Osteocyte (in vitro differentiated cells): ENCODE measurements around the gene DDAH2. TPM values are rescaled to one million over a fixed set of nuclear protein-coding genes. Genes with fewer than 3 reads are reported as not detected.
"Not testable (repeated sequence)": the region's sequence is repeated elsewhere in the genome, so short reads cannot be mapped to it uniquely, and the experiment has no call there.

ENCODE experiments used
- DNase-seq: peaks from one replicate; pipeline ENCODE4 v3.0.0; 2021; ENCODE audit warnings: mixed read lengths; ENCODE audit not compliant: unreplicated experiment; ENCODE audit errors: extremely low spot score
- H3K27ac Mint-ChIP-seq: one replicate; pipeline ENCODE4 v1.8.0; 2021; ENCODE audit warnings: mild to moderate bottlenecking, mixed read lengths; ENCODE audit not compliant: unreplicated experiment
- H3K27me3 Mint-ChIP-seq: one replicate; pipeline ENCODE4 v1.8.0; 2021; ENCODE audit warnings: mixed read lengths; ENCODE audit not compliant: unreplicated experiment
- H3K36me3 Mint-ChIP-seq: one replicate; pipeline ENCODE4 v1.8.0; 2021; ENCODE audit warnings: mixed read lengths; ENCODE audit not compliant: unreplicated experiment
- H3K4me1 Mint-ChIP-seq: one replicate; pipeline ENCODE4 v1.8.0; 2021; ENCODE audit warnings: mixed read lengths; ENCODE audit not compliant: unreplicated experiment
- H3K4me3 Mint-ChIP-seq: one replicate; pipeline ENCODE4 v1.8.0; 2021; ENCODE audit warnings: mild to moderate bottlenecking, moderate library complexity, mixed read lengths; ENCODE audit not compliant: unreplicated experiment
- H3K9me3 Mint-ChIP-seq: one replicate; pipeline ENCODE4 v1.8.0; 2021; ENCODE audit warnings: mixed read lengths; ENCODE audit not compliant: unreplicated experiment
- total RNA-seq: library from RNA; stranded (reverse); gene quantifications from 2 replicates; pipeline ENCODE4 v1.2.1, GENCODE V29; 2021
- TF ChIP-seq, protein P1 (sequence below): fragments of 200-600 bp; sonication (generic); IDR thresholded peaks from 2 replicates; pipeline ENCODE4 v1.5.0; 2021; ENCODE audit warnings: antibody characterized with exemption, mild to moderate bottlenecking, moderate library complexity

Gene DDAH2
- total RNA-seq, 1 donor from 2014 or later, result 96.3 TPM

GRCh38 chr6:31712296-31712695 lies 16.8 kb downstream of the DDAH2 start:
- Mint-ChIP-seq H3K27ac (no peak overlapping the region), H3K4me1 (peaks cover 6% of the 10 kb centered on the region), H3K9me3 (no peaks in the 10 kb centered on the region), H3K4me3 (no peak overlapping the region), H3K27me3 (peaks cover 9% of the 10 kb centered on the region), H3K36me3 (no peaks in the 10 kb centered on the region)
- no peak for DNase-seq
- TF ChIP-seq, protein P1, sequence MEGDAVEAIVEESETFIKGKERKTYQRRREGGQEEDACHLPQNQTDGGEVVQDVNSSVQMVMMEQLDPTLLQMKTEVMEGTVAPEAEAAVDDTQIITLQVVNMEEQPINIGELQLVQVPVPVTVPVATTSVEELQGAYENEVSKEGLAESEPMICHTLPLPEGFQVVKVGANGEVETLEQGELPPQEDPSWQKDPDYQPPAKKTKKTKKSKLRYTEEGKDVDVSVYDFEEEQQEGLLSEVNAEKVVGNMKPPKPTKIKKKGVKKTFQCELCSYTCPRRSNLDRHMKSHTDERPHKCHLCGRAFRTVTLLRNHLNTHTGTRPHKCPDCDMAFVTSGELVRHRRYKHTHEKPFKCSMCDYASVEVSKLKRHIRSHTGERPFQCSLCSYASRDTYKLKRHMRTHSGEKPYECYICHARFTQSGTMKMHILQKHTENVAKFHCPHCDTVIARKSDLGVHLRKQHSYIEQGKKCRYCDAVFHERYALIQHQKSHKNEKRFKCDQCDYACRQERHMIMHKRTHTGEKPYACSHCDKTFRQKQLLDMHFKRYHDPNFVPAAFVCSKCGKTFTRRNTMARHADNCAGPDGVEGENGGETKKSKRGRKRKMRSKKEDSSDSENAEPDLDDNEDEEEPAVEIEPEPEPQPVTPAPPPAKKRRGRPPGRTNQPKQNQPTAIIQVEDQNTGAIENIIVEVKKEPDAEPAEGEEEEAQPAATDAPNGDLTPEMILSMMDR, result no peak

GRCh38 chr6:31711233-31711632 lies 17.9 kb downstream of the DDAH2 start:
- Mint-ChIP-seq H3K4me3 (no peak overlapping the region), H3K4me1 (peaks cover 6% of the 10 kb centered on the region), H3K36me3 (no peaks in the 10 kb centered on the region), H3K27ac (no peak overlapping the region), H3K9me3 (no peaks in the 10 kb centered on the region), H3K27me3 (peaks cover 9% of the 10 kb centered on the region)
- no peak for DNase-seq
- TF ChIP-seq, protein P1, result no peak

- Mint-ChIP-seq H3K27me3 (peaks cover 9% of the 10 kb centered on the region), H3K36me3 (no peaks in the 10 kb centered on the region), H3K27ac (no peak overlapping the region), H3K4me1 (peaks cover 6% of the 10 kb centered on the region), H3K4me3 (no peak overlapping the region), H3K9me3 (no peaks in the 10 kb centered on the region)
- no peak for DNase-seq
- TF ChIP-seq, protein P1, result no peak
Observed at GRCh38 chr6:31710523-31711219, 18.4 kb downstream of the DDAH2 start.

DNA sequence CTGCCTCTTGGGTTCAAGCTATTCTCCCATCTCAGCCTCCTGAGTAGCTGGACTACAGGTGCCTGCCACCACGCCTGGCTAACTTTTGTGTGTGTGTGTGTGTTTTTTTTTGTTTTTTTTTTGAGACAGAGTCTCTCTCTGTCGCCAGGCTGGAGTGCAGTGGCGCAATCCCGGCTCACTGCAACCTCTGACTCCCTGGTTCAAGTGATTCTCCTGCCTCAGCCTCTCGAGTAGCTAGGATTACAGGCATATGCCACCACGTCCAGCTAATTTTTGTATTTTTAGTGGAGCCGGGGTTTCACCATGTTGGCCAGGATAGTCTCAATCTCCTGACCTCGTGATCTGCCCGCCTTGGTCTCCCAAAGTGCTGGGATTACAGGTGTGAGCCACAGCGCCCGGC lies 19.9 kb downstream of the DDAH2 start:
- H3K36me3 Mint-ChIP-seq, H3K9me3 Mint-ChIP-seq, DNase-seq, H3K4me1 Mint-ChIP-seq, H3K27me3 Mint-ChIP-seq, H3K4me3 Mint-ChIP-seq, H3K27ac Mint-ChIP-seq: not testable (repeated sequence)

DNA sequence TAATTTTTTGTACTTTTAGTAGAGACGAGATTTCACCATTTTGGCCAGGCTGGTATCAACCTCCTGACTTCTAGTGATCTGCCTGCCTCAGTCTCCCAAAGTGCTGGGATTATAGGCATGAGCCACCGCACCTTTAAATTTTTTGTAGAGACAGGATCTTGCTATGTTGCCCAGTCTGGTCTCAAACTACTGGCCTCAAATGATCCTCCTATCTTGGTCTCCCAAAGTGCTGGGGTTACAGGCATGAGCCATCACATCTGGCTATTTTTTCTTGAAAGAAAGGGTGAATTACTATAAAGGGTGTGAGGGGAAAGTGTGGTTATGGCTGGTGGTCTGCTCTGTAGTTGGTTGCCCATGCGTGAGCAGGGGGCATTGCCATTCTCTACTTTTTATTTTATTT lies 20.9 kb downstream of the DDAH2 start:
- Mint-ChIP-seq H3K9me3 (no peaks in the 10 kb centered on the region), H3K36me3 (no peaks in the 10 kb centered on the region), H3K4me1 (peaks cover 5% of the 10 kb centered on the region), H3K27ac (no peak overlapping the region), H3K27me3 (peaks cover 4% of the 10 kb centered on the region), H3K4me3 (no peak overlapping the region)
- DNase-seq, result no peak
- TF ChIP-seq, protein P1, result no peak

DNA sequence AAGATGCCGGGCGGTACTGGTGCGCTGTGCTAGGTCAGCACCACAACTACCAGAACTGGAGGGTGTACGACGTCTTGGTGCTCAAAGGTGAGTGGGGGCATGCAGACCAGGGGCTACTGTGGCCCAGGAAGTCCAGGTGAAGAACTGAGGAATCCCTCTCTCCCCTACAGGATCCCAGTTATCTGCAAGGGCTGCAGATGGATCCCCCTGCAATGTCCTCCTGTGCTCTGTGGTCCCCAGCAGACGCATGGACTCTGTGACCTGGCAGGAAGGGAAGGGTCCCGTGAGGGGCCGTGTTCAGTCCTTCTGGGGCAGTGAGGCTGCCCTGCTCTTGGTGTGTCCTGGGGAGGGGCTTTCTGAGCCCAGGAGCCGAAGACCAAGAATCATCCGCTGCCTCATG lies 21.4 kb downstream of the DDAH2 start:
- Mint-ChIP-seq H3K9me3 (no peaks in the 10 kb centered on the region), H3K27me3 (peaks cover 4% of the 10 kb centered on the region), H3K36me3 (no peaks in the 10 kb centered on the region), H3K27ac (no peak overlapping the region), H3K4me3 (no peak overlapping the region), H3K4me1 (peaks cover 5% of the 10 kb centered on the region)
- no peak for DNase-seq
- TF ChIP-seq, protein P1, result no peak
